GM10248 (cell line): ENCODE measurements around the gene CACNB3.

ENCODE experiments used
- CTCF ChIA-PET: fragments of 300-600 bp; sonication (Branson Sonifier 250); formaldehyde crosslinking; extraction: SDS; loops from one replicate; lab custom pipeline; 2021; ENCODE audit warnings: antibody characterized with exemption; lab: Yijun Ruan, JAX
- POLR2A ChIA-PET: fragments of 350-650 bp; sonication (Branson Sonifier 250); formaldehyde crosslinking; extraction: SDS; loops from one replicate; lab custom pipeline; 2020; ENCODE audit warnings: antibody characterized with exemption; lab: Yijun Ruan, JAX
- DNase-seq: peaks from one replicate; pipeline ENCODE4 v3.0.0; 2012; ENCODE audit errors: extremely low spot score
- CTCF ChIP-seq: IDR thresholded peaks from 2 replicates; pipeline ENCODE4 v1.5.1; 2012; ENCODE audit warnings: mild to moderate bottlenecking, low read depth; ENCODE audit errors: extremely low read depth, missing control alignments, control extremely low read depth

CACNB3 gene

GRCh38 chr12:48875944-48876515, 57.7 kb downstream of the CACNB3 start:
- TF ChIP-seq CTCF = no peak
- ChIA-PET POLR2A (interaction anchor here (0.6 kb wide), 1 partner anchor 107 kb away, joined by 7 read pairs; no protein-coding TSS in a partner anchor), CTCF (interaction anchor here (1.7 kb wide), 1 partner anchor 15 kb away, joined by 5 read pairs; no protein-coding TSS in a partner anchor)
- no peak for DNase-seq
